Left ventricle myocardium inferior (tissue), 1 donor: ENCODE data around the gene KRTAP10-6. TPM values are rescaled to one million over a fixed set of nuclear protein-coding genes. Genes with fewer than 3 reads are reported as not detected.

ENCODE experiments used
- DNase-seq: peaks from one replicate; pipeline ENCODE4 v3.0.0-alpha.2; 2020
- H3K27ac ChIP-seq: fragments of 200-600 bp; replicated peaks from 2 replicates; pipeline ENCODE4 v1.8.0; 2021
- H3K27me3 ChIP-seq: fragments of 200-600 bp; 2 replicates; pipeline ENCODE4 v1.8.0; 2021; ENCODE audit warnings: low read depth
- H3K36me3 ChIP-seq: fragments of 200-600 bp; 2 replicates; pipeline ENCODE4 v1.8.0; 2021
- H3K4me1 ChIP-seq: fragments of 200-600 bp; 2 replicates; pipeline ENCODE4 v1.8.0; 2021
- H3K4me3 ChIP-seq: fragments of 200-600 bp; 2 replicates; pipeline ENCODE4 v1.8.0; 2021; ENCODE audit warnings: mild to moderate bottlenecking, moderate library complexity
- H3K9me3 ChIP-seq: fragments of 200-600 bp; replicated peaks from 2 replicates; pipeline ENCODE4 v1.8.0; 2021
- intact Hi-C: fragments of 100-400 bp; cut with micrococcal nuclease; formaldehyde crosslinking; loops from one replicate; pipeline ENCODE4 v1.11.0; 2022
- total RNA-seq: library from RNA; stranded (reverse); fragmentation: NEBNext Ultra II Directional; extraction: Animal tissue kit (Norgen Biotek cat#: 25700); gene quantifications from one replicate; pipeline ENCODE4 v1.2.1, GENCODE V29; 2021
- TF ChIP-seq, protein P1 (sequence below): fragments of 200-600 bp; IDR thresholded peaks from 2 replicates; pipeline ENCODE4 v1.8.0; 2021; ENCODE audit warnings: antibody characterized with exemption, mild to moderate bottlenecking, borderline replicate concordance
- donor health status: DM: no; HTN: yes; CAD: no; lungs with severe emphysema.

The KRTAP10-6 gene
- total RNA-seq, 1 donor from 2014 or later = not detected

DNA sequence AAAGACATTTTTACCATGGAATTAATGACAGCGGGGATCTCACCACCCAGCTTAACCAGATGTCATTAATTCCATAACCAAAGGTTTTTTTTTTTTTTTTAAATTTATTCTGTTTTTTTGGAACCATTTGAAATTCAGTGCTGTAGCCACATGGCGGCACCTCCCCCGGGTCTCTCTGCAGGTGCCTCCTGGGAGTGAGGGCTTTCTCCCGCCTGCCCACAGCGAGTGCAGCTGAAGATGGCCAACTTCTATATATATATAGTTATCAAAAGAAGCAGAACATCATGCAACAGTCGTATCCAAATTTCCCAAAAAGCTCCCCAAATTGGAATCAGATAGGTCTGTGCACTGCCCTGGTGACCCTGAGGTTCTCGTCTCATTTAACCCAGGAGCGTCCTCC is 23.2 kb upstream of the KRTAP10-6 start:
- Histone ChIP-seq H3K27ac (no peak overlapping the region), H3K4me3 (no peak overlapping the region), H3K27me3 (peaks cover 35% of the 10 kb centered on the region), H3K4me1 (no peaks in the 10 kb centered on the region), H3K36me3 (no peaks in the 10 kb centered on the region), H3K9me3 (peaks cover 21% of the 10 kb centered on the region)
- DNase-seq = no peak
- intact Hi-C loops = no loop called here
- TF ChIP-seq, protein P1, sequence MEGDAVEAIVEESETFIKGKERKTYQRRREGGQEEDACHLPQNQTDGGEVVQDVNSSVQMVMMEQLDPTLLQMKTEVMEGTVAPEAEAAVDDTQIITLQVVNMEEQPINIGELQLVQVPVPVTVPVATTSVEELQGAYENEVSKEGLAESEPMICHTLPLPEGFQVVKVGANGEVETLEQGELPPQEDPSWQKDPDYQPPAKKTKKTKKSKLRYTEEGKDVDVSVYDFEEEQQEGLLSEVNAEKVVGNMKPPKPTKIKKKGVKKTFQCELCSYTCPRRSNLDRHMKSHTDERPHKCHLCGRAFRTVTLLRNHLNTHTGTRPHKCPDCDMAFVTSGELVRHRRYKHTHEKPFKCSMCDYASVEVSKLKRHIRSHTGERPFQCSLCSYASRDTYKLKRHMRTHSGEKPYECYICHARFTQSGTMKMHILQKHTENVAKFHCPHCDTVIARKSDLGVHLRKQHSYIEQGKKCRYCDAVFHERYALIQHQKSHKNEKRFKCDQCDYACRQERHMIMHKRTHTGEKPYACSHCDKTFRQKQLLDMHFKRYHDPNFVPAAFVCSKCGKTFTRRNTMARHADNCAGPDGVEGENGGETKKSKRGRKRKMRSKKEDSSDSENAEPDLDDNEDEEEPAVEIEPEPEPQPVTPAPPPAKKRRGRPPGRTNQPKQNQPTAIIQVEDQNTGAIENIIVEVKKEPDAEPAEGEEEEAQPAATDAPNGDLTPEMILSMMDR = no peak

DNA sequence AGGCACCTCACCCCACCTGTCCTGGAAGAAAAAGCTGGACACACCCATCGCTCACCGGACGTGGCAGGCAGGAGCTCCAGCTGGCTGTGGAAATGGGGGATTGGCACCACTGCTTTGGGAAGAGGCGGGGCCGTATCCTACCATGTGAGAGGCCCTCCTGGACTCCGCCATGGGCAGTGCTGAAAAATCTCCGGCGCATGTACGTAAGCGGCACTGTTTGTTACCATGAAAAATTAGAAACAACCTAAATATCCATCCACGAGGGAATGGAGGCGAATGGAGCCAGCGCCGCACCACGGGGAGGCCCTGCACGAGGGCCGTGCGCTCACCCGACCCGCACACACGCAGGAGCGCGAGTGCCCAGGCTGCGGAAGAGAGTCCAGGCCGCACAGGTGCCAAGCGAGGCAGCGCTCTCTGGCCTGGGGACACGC is 22.7 kb upstream of the KRTAP10-6 start:
- H3K4me1 ChIP-seq = no peaks in the 10 kb centered on the region
- DNase-seq = no peak
- TF ChIP-seq, protein P1 = no peak
- peaks cover 35% of the 10 kb centered on the region for H3K27me3 ChIP-seq
- H3K36me3 ChIP-seq = no peaks in the 10 kb centered on the region
- H3K4me3 ChIP-seq = no peak overlapping the region
- intact Hi-C loops = no loop called here
- H3K9me3 ChIP-seq = peaks cover 25% of the 10 kb centered on the region
- no peak overlapping the region for H3K27ac ChIP-seq

DNA sequence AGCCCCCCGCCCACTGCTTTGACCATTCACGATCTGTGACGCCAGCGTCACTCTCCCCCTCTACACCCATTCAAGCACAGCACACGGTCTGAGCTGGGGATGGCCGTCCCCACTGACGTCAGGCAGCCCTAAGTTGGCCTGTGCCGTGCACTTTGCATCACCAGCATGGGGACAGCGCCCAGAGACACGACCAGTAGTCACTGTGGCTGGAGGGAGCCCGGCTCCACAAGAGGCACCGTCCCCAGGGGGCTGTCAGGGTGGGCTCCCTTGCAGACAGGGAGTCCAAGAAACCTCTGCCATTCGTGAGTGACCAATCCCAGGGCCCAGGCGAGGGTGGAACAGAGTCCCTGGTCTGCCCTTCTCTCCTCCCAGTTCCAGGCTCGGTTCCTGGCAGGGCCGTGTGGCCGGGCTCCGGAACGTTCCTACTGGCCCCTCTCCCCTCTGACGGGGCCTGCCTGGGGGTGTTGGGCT is 21.9 kb upstream of the KRTAP10-6 start:
- no peak for DNase-seq
- intact Hi-C loops = no loop called here
- no peaks in the 10 kb centered on the region for H3K36me3 ChIP-seq
- peaks cover 35% of the 10 kb centered on the region for H3K27me3 ChIP-seq
- no peak overlapping the region for H3K27ac ChIP-seq
- TF ChIP-seq, protein P1 = no peak
- no peak overlapping the region for H3K4me3 ChIP-seq
- no peaks in the 10 kb centered on the region for H3K4me1 ChIP-seq
- H3K9me3 ChIP-seq = peaks cover 28% of the 10 kb centered on the region

DNA sequence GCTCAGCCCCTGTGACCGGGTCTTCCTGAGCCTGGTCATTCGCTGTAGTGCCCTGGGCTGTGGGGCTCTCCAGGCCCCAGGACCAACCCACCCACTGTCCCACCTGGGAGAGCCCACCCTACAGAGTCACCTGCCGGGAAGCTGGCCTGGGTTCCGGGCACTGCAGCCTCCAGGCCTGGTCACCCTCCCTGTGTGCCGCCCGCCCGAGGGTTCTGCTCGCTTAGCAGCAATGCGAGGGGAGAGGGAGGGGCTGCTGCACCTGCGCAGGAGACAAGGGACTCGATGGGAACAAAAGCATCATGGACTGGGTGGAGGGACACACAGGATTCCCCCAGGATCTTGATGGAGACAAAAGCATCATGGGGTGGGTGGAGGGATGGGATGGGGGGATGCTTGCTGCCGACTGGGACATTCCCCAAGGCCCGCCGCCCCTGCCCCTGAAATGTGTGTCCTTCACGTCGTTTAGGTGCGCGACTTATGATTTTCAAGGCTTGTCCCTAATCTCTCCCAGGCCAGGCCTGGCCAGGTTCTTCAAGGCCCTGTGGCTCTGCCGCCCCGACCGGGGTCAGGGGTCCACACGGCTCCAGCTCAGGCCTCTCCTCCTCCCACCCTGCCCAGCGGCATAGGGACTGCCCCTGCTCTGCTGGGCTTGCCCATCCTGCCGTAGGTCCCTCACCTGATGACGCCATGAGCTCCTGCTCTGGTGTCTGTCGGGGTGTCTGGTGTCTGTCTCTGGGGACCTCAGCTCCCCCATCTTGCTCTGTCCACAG is 21.3 kb upstream of the KRTAP10-6 start:
- H3K4me3 ChIP-seq = no peak overlapping the region
- no peaks in the 10 kb centered on the region for H3K4me1 ChIP-seq
- H3K36me3 ChIP-seq = no peaks in the 10 kb centered on the region
- H3K27me3 ChIP-seq = peaks cover 35% of the 10 kb centered on the region
- intact Hi-C loops = no loop called here
- DNase-seq = no peak
- TF ChIP-seq, protein P1 = no peak
- H3K9me3 ChIP-seq = peaks cover 35% of the 10 kb centered on the region
- no peak overlapping the region for H3K27ac ChIP-seq

DNA sequence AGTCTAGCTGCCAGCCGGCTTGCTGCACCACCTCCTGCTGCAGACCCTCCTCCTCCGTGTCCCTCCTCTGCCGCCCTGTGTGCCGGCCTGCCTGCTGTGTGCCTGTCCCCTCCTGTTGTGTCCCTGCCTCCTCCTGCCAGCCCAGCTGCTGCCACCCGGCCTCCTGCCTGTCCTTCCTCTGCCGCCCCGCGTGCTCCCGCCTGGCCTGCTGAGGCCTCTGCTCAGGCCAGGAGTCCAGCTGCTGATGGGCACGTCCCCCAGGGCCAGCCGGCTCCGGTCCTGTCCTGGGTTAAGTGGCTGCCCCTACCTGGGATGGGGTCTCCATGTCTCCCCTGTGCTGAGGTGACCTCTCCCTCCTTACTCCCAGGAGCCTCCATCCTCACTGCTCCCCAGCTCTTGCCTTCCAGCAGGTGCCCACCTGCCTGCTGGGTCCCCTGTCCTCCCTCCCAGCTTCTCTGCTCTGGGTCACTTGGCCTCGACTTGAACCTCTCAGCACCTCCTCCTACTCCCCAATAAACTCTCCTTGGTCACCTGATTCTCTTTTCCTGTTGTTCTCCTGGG is 20.4 kb upstream of the KRTAP10-6 start:
- Histone ChIP-seq H3K27me3 (peaks cover 35% of the 10 kb centered on the region), H3K9me3 (peaks cover 36% of the 10 kb centered on the region), H3K4me1 (no peaks in the 10 kb centered on the region), H3K4me3 (no peak overlapping the region), H3K36me3 (no peaks in the 10 kb centered on the region), H3K27ac (no peak overlapping the region)
- intact Hi-C loops = no loop called here
- TF ChIP-seq, protein P1 = no peak
- no peak for DNase-seq
